LNCaP clone FGC (cell line): ENCODE measurements around the gene LIM2.

Experiments used
- DNase-seq: peaks from one replicate; pipeline ENCODE4 v3.0.0-alpha.2; 2011; ENCODE audit warnings: low read depth
- H3K4me3 ChIP-seq: 2 replicates; pipeline ENCODE4 v1.5.1; 2011; ENCODE audit warnings: mild to moderate bottlenecking, low read depth, low read length, control low read depth
- CTCF ChIP-seq: IDR thresholded peaks from 2 replicates; pipeline ENCODE4 v1.5.1; 2012; ENCODE audit warnings: mild to moderate bottlenecking; ENCODE audit not compliant: control insufficient read depth, insufficient read depth; ENCODE audit errors: extremely low read depth

Gene LIM2

GRCh38 chr19:51387924-51388389 lies at the start of gene LIM2:
TSS of gene LIM2 (minus strand) at chr19:51387974. CDS start at chr19:51387443, 531 bp downstream.
- H3K4me3 ChIP-seq = no peak within 1 kb of the TSS
- no peak for TF ChIP-seq CTCF
- DNase-seq = no peak

GRCh38 chr19:51434456-51434855 lies 46.7 kb upstream of the LIM2 start:
- no peak overlapping the region for H3K4me3 ChIP-seq
- no peak for DNase-seq
- no peak for TF ChIP-seq CTCF

- no peak overlapping the region for H3K4me3 ChIP-seq
- TF ChIP-seq CTCF = no peak
- no peak for DNase-seq
These were observed 45.3 kb upstream of the LIM2 start for GRCh38 chr19:51433043-51433442.

GRCh38 chr19:51431124-51431523 lies 43.4 kb upstream of the LIM2 start:
- TF ChIP-seq CTCF = no peak
- DNase-seq = no peak
- no peak overlapping the region for H3K4me3 ChIP-seq

- TF ChIP-seq CTCF = no peak
- no peak overlapping the region for H3K4me3 ChIP-seq
- no peak for DNase-seq
These were observed 42.4 kb upstream of the LIM2 start for GRCh38 chr19:51430221-51430620.

- TF ChIP-seq CTCF = no peak
- DNase-seq = no peak
- no peak overlapping the region for H3K4me3 ChIP-seq
These were observed 39.4 kb upstream of the LIM2 start for GRCh38 chr19:51427201-51427600.

GRCh38 chr19:51422053-51422448 lies 34.3 kb upstream of the LIM2 start:
- DNase-seq = peak; percentile 22
- peak; percentile 96 for TF ChIP-seq CTCF
- H3K4me3 ChIP-seq = no peak overlapping the region
